HG03342 (cell line): Measurements from ENCODE around the gene STYXL1.

Experiments used
- ATAC-seq: cut with Tn5 transposase; IDR thresholded peaks from one replicate; pipeline ENCODE4 v1.9.1; 2021; ENCODE audit warnings: mild to moderate bottlenecking, moderate library complexity; ENCODE audit not compliant: unreplicated experiment

STYXL1 gene

DNA sequence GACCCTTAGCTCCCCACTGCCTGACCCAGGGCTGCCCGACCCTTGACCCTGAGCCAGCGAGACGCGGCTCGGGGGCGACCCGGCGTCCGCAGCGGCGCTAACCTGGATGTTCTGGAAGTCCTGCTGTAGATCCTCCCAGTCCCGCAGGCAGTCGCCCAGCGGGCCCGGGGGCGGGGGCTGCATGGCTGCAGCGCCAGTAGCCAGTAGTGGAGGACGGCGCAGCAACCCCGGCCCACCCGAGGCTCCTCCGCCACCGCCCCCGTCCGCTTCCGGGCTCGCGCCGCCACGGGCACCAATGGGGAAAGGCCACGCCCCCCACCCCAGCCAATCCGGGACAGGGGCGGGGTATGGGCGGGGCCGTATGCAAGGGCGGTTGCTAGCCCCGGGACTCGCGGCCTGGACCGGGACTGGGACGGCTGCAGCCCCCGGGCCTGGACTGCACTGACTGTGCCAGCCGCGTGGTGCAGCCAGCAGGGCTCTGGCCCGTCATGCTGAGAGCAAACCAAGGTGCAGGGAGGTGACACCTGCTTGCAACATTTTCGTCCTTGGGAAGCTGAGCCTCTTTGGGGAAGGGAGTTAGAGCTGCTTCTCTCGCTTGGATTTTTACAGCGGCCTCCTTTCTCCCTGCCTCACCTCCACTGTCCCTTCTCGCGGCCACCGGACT lies 53.3 kb downstream of the STYXL1 start, which contains the start of gene TMEM120A:
Gene TMEM120A, minus strand, starts transcription at position 208 of the 664 bp plus-strand sequence. Its CDS starts 25 bp downstream, at position 183.
- peak; percentile 93 for ATAC-seq

DNA sequence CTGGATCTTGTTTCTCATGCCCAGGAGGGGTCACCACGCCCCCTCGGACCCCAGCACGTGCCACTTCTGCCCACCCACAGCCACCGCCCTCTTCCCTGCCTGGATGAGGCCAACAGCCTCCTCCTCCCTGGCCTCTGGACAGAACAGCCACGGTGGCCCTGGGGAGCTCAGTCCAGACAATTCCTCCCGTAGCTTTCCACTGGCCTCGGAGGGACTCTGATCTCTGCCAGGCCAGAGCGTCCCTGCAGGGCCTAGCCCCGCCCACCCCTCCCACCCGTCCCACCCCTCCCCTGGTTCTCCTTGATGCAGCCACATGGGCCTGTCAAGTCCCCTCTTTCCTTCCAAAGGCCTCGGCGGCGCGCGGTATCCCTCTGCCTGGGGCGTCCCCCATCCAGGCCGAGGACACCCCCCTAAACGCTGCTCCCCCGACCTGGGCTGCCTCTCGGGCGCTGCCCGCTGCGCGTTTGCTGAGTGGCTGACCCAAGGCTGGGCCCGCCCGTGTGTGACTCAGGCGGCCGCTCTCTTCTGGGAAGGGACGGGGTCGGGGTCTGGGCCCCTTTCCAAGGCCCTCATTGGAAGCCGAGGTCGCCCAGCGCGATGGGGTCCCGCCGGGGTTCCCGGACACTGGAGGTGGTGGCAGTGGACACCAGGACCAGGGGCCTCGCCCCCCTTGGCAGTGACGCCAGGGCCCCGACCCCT lies 54.0 kb downstream of the STYXL1 start:
- peak; percentile 7 for ATAC-seq

DNA sequence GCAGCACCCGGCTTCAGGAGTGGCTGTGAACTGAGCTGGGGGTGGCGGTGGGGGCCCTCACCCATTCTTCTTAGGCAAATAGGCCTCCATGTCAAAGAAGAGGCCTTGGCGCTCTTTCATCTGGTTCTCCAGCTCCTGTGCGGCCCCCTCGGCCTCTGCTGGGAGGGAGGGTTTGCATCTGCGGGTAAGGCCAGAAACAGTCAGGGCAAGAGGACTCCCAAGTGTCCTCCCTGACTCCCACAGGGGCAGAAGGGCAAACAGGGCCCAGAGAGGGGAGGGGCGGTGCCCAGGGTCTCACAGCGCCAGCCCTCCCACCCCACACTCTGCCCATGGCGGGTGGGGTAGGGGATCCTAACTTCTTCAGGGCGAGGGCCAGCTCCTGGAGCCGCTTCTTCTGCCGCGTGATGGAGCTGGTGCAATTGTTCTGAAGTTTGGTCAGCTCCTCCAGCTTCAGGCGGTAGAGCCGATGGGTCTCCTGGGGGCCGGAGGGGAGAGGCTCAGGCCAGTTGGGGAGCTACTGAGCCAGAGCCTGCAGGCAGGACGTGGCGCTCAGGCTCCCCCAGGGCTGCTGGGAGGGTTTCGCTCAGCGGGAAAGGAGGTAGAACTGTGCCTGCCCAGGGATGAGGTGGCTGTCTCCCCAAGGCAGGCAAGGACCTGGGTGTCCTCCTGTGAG lies 55.6 kb downstream of the STYXL1 start:
- no peak for ATAC-seq

DNA sequence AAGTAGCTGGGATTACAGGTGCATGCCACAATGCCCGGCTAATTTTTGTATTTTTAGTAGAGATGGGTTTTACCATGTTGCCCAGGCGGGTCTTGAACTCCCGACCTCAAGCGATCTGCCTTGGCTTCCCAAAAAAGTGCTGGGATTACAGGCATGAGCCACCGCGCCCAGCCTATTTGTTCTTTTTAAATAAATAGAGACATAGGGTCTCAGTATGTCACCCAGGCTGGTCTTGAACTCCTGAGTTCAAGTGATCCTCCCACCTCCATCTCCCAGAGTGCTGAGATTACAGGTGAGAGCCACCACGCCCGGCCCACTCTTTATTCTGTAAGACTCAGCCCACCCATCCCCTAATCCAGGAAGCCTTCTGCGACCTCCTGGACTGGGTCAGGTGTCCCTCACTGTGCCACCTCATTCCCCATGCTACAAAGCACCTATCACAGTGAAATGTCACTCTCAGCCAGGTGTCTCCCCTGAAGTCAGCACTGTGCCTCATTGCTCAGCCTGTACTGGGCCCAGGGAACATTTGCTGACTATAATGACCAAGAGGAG lies 56.2 kb downstream of the STYXL1 start:
- no peak for ATAC-seq

DNA sequence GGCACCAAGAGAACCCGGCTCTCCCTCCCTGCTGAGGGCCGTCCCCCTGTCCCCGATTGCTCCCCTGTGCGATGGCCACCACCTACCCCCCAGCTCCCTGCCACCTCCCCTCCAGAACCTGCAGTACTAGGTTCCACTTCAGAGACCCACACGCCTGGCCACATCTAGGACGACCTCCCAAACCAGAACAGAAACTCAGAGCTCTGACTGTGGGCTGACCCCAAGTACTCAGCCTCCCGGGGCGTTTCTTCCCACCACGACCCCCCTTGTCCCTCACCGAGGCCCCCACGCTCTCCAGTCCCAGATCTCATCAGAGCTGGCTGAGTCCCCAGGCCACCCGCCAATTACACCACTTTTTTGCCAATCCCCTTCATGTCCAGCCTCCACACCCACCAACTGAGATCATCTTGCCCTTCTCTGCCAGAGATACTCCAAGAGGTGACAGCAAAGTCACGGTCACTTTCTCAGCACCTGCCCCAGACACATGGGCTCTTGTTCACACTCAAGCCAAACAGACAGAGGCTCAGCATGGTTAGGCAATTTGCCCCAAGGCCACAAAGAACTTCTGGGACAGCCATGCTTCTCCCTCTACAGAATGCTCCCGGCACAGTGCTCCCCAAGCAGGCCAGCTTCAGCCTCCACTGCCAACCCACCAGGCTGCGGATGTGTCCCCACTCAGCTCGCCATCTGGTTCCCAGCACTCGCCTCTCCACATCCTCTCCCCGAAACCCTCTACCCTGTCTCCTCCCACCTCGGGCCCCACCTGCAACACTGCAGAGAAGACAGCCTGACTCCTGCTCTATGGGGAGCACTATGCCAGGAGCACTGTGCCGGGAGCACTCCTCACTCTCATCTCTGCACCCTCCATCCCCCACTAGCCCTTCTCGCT lies 58.1 kb downstream of the STYXL1 start:
- no peak for ATAC-seq

DNA sequence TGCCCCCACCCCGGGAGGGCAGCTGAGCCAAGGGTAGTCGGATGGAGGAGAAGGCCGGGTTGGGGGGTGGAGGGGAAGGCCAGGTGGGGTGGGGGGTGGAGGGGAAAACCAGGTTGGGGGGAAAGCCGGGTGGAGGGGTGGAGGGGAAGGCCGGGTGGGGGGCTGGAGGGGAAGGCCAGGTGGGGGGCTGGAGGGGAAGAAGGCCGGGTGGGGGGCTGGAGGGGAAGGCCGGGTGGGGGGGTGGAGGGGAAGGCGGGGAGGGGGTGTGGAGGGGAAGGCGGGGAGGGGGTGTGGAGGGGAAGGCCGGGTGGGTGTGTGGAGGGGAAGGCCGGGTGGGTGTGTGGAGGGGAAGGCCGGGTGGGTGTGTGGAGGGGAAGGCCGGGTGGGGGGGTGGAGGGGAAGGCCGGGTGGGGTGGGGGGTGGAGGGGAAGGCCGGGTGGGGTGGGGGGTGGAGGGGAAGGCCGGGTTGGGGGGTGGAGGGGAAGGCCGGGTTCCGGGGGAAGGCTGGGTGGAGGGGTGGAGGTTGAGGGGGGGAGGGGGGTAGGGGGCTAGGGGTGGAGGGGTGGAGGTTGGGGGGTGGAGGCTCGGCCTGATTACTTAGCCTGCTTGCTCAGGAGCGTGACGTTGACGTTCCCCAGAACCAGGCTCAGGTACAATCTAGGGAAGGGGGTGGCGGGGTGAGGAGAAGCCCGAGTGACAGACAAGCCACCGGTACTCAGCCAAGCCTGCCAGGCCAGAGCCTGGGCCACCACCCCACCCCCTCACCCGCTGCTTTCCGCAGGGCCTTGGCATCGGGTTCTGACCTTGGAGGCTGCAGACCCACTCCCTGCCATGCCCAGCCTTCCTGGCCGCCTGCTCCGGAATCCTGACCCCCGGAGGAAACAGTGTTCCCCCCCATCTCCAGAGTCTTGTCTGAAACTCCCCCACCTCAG lies 59.0 kb downstream of the STYXL1 start:
- ATAC-seq = no peak

DNA sequence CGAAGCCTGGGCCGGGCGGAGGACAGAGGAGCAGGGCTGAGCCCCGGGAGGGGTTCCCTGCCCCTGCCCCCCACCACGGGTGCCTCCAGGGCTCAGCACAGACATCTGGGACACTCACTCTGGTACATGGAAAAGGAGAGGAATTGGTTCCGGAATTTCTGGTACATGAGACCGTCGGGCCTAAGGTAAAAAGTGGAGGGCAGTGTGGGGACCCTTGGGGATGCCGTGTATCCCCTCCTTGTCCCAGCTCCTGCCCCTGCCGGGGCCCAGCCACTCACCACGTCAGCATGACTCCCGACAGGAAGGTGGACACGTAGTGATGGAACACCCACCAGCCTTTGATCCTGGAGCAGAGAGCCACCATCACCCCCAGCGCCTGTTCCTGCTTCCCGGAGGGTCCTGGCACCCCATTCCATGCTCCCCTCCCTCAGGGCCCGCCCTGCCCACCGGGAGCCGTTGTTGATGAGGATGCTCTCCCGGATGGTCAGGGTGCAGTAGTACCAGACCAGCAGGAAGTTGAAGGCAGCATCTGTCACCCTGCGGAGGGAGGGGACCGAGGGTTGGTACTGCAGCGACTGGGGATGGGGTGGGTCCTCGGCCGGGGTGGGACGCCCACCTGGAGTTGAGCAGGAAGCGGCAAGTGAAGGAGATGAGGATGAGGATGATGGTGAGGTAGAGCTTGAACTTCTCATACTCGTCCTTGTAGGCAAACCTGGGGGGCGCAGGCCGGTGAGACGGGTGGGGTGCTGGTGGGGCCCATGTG lies 59.8 kb downstream of the STYXL1 start:
- ATAC-seq = no peak

DNA sequence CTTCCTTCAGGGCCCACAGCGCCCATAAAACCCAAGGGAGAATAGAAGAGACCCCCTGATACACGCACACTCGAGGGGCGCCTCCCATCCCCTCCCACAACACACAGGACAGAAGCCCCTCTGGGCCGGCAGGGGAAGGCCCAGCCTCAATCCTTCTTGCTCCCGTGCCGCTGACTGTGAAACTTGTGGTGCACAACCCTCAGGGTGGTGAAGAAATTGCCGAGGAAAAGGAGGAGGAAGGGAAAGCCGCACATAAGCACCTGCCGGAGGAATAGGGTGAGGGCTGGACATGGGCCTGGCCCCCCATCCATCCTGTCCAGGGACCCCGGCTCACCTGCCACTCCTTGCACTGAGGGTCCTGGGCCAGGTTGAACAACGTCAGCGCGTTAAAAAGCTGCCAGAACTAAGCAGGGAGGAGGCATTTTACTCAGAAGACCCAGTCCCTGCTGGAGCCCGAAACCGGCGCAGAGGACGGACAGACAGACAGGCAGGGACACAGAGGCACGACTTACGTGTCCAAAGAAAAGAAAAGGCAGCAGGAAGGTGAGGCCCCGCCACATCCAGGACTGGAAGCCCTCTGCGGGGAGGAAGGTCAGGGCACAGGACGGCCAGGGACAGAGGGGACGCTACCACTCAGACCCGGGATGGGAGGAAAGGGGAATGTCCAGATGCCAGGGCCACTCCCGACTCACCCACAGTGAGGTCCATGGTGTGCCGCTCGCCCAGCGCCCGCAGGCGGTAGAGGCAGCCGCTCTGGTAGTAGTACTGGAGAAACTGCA lies 60.6 kb downstream of the STYXL1 start:
- no peak for ATAC-seq

DNA sequence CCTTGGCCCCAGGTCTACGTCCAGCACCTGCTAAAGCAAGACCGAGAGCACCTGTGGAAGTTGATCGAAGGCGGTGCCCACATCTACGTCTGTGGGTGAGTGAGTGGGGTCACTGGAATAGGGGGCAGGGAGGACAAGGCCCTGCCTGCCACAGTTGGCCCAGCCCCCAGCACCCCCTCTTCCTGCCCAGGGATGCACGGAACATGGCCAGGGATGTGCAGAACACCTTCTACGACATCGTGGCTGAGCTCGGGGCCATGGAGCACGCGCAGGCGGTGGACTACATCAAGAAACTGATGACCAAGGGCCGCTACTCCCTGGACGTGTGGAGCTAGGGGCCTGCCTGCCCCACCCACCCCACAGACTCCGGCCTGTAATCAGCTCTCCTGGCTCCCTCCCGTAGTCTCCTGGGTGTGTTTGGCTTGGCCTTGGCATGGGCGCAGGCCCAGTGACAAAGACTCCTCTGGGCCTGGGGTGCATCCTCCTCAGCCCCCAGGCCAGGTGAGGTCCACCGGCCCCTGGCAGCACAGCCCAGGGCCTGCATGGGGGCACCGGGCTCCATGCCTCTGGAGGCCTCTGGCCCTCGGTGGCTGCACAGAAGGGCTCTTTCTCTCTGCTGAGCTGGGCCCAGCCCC lies 61.5 kb downstream of the STYXL1 start:
- no peak for ATAC-seq

DNA sequence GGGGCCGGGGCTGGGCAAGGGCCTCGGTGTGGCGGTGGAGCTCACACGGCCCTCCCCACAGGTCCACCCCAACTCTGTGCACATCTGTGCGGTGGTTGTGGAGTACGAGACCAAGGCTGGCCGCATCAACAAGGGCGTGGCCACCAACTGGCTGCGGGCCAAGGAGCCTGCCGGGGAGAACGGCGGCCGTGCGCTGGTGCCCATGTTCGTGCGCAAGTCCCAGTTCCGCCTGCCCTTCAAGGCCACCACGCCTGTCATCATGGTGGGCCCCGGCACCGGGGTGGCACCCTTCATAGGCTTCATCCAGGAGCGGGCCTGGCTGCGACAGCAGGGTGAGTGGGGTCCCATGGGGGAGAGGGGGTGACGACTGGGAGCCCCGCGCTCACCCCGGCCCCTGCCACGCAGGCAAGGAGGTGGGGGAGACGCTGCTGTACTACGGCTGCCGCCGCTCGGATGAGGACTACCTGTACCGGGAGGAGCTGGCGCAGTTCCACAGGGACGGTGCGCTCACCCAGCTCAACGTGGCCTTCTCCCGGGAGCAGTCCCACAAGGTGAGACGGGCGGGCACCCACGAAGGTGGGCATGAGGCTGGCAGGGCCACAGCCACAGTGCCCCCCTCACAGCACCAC lies 62.2 kb downstream of the STYXL1 start:
- no peak for ATAC-seq

DNA sequence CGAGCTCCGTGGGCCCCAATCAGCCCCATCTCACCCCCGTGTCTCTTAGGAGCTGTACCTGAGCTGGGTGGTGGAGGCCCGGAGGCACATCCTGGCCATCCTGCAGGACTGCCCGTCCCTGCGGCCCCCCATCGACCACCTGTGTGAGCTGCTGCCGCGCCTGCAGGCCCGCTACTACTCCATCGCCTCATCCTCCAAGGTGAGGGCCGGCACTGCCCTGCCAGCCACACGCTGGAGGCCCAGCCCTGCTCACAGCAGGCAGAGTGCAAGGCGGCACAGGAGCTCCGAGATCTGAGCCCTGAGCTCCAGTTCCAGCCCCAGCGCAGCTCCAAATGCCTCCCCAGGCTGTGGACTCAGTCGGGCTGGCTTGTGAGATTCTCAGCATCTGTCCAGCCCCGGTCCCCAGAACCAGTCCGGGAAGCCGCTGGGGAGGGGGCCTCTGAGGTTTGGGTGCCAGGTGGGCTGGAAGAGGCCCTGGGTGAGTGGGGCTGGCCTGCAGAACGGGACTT lies 62.7 kb downstream of the STYXL1 start:
- ATAC-seq = no peak

DNA sequence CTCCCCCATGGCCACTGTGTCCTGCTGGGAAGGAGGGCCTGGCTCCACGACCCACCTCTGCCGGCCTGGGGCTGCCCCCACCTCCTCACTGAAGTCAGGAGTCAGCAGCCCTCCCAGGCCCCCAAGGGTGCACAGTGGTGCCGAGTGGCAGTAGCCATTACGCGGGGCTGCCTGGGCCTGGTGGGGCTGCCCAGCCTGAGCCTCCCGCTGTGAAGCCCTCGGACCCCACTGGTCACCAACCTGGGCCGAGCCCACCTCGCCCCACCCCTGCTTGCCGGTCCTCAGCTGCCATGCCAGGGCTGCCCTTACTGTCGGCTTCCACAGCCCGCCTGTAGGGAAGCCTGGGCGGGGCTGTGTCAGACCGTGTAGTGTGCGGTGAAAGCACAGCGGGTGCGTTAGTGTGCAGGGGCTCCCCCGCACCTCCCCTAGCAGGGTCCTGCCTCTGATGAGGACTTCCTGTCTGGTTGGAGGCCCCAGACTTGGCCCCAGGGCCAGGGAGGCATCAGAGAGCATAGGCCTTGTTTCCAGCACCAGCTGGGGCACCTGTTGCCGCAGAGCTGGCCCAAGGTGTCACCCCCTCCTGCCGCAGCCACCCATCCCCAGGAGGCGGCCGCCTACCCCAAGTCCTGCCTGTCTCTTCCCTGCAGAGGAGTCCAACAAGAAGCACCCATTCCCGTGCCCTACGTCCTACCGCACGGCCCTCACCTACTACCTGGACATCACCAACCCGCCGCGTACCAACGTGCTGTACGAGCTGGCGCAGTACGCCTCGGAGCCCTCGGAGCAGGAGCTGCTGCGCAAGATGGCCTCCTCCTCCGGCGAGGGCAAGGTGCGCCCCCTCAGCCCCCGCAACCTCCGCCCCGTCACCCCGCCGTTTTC lies 63.4 kb downstream of the STYXL1 start:
- no peak for ATAC-seq

DNA sequence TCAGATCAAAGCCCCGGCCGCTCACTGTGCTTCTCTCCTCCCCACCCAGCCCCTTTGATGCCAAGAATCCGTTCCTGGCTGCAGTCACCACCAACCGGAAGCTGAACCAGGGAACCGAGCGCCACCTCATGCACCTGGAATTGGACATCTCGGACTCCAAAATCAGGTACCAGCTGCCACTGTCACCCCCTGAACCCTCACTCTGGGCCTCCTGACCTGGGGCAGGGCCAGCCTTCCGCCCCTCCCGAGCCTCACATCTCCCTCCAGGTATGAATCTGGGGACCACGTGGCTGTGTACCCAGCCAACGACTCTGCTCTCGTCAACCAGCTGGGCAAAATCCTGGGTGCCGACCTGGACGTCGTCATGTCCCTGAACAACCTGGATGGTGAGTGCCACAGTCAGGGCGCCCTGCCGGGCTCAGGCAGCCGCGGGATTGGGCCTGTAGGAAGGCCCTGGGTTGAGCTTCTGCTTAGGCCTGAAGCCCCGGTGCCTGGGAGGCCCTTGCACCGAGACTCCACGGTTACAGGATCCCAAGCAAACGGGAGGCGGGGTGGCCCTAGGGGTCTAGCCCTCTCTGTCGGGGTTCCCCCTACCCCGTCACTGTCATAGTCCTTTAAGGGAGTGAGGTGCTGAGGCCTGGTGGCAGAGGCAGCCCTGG lies 64.2 kb downstream of the STYXL1 start:
- no peak for ATAC-seq

DNA sequence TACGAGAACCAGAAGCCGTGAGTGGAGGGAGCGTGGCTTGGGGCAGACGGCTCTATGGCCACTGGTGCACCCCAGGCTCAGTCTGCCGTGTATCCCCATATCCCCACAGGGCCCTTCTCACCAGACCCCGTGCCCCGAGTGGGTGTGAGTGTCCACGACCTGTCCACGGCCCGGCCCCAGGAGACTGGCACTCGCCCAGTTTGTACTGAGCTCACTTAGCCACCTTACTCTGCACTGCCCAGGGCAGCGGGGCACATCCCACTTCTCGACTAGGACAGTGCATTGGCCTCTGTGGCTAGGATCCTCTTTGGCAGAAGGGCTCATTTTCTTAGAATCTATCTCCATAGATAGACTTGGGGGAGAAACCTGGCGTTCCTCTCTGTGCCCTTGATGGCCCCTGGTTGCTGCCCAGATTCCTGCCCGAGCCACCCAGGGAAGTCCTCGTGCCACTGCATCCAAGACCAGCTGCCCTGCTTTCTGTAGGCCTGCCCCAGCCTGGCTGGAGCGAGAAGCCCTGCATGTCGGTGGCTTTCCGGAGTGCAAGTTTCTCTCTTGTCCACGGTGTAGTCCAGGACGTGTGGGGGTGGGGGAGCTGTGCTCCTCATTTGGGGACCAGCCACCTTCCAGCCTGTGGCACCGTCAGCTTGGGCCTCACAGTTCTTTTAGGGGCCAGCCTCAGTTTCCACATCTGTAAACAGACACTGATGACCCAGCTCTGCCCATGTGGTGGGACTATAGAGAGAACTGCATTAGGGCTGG lies 65.3 kb downstream of the STYXL1 start:
- ATAC-seq = no peak
